Sigmoid colon (tissue), 4 donors: ENCODE measurements around the gene EML6.

Source experiments
- EP300 ChIP-seq, 4 donors: sonication (generic); formaldehyde crosslinking; IDR thresholded peaks; one replicate each; pipeline ENCODE4 v1.6.1; 2017; ENCODE audit warnings: antibody characterized with exemption in 4 of 4
- POLR2A ChIP-seq, 2 donors: fragments of 450-650 bp; IDR thresholded peaks; one replicate each; pipeline ENCODE4 v1.6.1; 2016; ENCODE audit warnings: antibody characterized with exemption in 2 of 2, mild to moderate bottlenecking in 2 of 2, moderate library complexity in 2 of 2
- POLR2AphosphoS5 ChIP-seq, 4 donors: sonication (generic); formaldehyde crosslinking; IDR thresholded peaks; one replicate each; pipeline ENCODE4 v1.6.1; 2017; ENCODE audit warnings: antibody characterized with exemption in 4 of 4
- TF ChIP-seq, protein P1 (sequence below), 4 experiments: fragments of 450-650 bp in 3 of 4; fragments of 200-600 bp in 1 of 4; IDR thresholded peaks; one replicate each; pipeline ENCODE4 v1.5.1; 2016 to 2019; ENCODE audit warnings: antibody characterized with exemption in 4 of 4, mild to moderate bottlenecking in 3 of 4, moderate library complexity in 2 of 4

DNA sequence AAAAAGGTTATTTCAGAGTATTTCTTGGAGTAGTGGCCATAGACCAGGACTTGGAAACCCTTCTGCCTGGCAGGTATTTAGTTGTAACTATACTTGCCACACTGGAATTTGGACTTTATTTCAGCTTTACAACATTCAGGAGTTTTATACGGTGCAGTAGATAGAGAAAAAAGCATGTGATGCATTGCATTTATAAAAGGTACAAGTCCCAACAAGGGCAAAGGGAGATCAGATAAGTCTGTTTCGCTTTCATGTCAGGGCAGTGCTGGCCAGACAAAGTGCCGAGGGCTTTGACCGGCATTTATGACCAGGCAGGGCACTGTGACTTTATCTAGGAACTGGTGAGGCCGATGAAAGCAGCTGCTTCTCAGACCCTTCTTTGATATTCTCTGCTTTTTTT lies 181.4 kb downstream of the EML6 start:
- TF ChIP-seq POLR2A (IDR thresholded peaks at IDR 0.05) (no peak), POLR2AphosphoS5 (IDR thresholded peaks at IDR 0.05) (no peak), EP300 (IDR thresholded peaks at IDR 0.05) (no peak)
- TF ChIP-seq, protein P1, sequence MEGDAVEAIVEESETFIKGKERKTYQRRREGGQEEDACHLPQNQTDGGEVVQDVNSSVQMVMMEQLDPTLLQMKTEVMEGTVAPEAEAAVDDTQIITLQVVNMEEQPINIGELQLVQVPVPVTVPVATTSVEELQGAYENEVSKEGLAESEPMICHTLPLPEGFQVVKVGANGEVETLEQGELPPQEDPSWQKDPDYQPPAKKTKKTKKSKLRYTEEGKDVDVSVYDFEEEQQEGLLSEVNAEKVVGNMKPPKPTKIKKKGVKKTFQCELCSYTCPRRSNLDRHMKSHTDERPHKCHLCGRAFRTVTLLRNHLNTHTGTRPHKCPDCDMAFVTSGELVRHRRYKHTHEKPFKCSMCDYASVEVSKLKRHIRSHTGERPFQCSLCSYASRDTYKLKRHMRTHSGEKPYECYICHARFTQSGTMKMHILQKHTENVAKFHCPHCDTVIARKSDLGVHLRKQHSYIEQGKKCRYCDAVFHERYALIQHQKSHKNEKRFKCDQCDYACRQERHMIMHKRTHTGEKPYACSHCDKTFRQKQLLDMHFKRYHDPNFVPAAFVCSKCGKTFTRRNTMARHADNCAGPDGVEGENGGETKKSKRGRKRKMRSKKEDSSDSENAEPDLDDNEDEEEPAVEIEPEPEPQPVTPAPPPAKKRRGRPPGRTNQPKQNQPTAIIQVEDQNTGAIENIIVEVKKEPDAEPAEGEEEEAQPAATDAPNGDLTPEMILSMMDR (IDR thresholded peaks at IDR 0.05), result no peak
